GM18519 (cell line): ENCODE data around the gene ZNF398.
"Not testable (repeated sequence)": the region's sequence is repeated elsewhere in the genome, so short reads cannot be mapped to it uniquely, and the experiment has no call there.

ENCODE experiments used
- ATAC-seq: cut with Tn5 transposase; IDR thresholded peaks from one replicate; pipeline ENCODE4 v1.9.1; 2021; ENCODE audit warnings: mild to moderate bottlenecking, moderate library complexity; ENCODE audit not compliant: unreplicated experiment, low FRiP score

Gene ZNF398

GRCh38 chr7:149223761-149224160 is 76.5 kb downstream of the ZNF398 start:
- ATAC-seq: no peak

- ATAC-seq: no peak
These were observed 77.1 kb downstream of the ZNF398 start for GRCh38 chr7:149224352-149224751.

- ATAC-seq: no peak
These were observed 77.9 kb downstream of the ZNF398 start for GRCh38 chr7:149225106-149225505.

- no peak for ATAC-seq
These were observed 78.4 kb downstream of the ZNF398 start for GRCh38 chr7:149225656-149226055.

- ATAC-seq: not testable (repeated sequence)
These were observed 79.1 kb downstream of the ZNF398 start for GRCh38 chr7:149226366-149226765.

- no peak for ATAC-seq
These were observed 79.7 kb downstream of the ZNF398 start for GRCh38 chr7:149226840-149227494.

- ATAC-seq: no peak
These were observed 81.7 kb downstream of the ZNF398 start for GRCh38 chr7:149228831-149229471.

GRCh38 chr7:149229526-149229925 is 82.3 kb downstream of the ZNF398 start:
- ATAC-seq: no peak

- ATAC-seq: no peak
These were observed 85.1 kb downstream of the ZNF398 start for GRCh38 chr7:149232362-149232761.
